Measurements from ENCODE around the gene ADAM11. TPM values are rescaled to one million over a fixed set of nuclear protein-coding genes. Genes with fewer than 3 reads are reported as not detected.
"Not testable (repeated sequence)": the region's sequence is repeated elsewhere in the genome, so short reads cannot be mapped to it uniquely, and the experiment has no call there.

ADAM11 gene
- total RNA-seq, 1 donor from 2014 or later, result 0.52 TPM

GRCh38 chr17:44745738-44746137 is 13.1 kb upstream of the ADAM11 start:
- H3K27me3 ChIP-seq (ENCODE audit: control insufficient read depth in 3 of 3, insufficient read depth in 3 of 3, low read length in 3 of 3); H3K4me3 ChIP-seq (ENCODE audit: low read length in 3 of 3); H3K4me1 ChIP-seq (ENCODE audit: control insufficient read depth in 3 of 3, insufficient read depth in 3 of 3, low read length in 3 of 3); H3K9me3 ChIP-seq (ENCODE audit: control insufficient read depth in 3 of 3, low read length in 3 of 3); H3K9ac ChIP-seq (ENCODE audit: low read depth in 1 of 3, low read length in 3 of 3); H3K27ac ChIP-seq (ENCODE audit: low read depth, low read length): not testable (repeated sequence)
- H3K36me3 ChIP-seq (ENCODE audit: control insufficient read depth in 3 of 3, insufficient read depth in 3 of 3, low read length in 3 of 3), result peaks cover 11 to 16% (median 15%) of the 10 kb centered on the region in 3 donors

GRCh38 chr17:44747566-44747965 is 11.2 kb upstream of the ADAM11 start:
- peaks cover 10 to 28% (median 18%) of the 10 kb centered on the region in 3 donors for H3K36me3 ChIP-seq (ENCODE audit: control insufficient read depth in 3 of 3, insufficient read depth in 3 of 3, low read length in 3 of 3)
- H3K4me3 ChIP-seq (ENCODE audit: low read length in 3 of 3), result no peak overlapping the region
- no peak overlapping the region for H3K9ac ChIP-seq (ENCODE audit: low read depth in 1 of 3, low read length in 3 of 3)
- no peaks in the 10 kb centered on the region for H3K9me3 ChIP-seq (ENCODE audit: control insufficient read depth in 3 of 3, low read length in 3 of 3)
- H3K4me1 ChIP-seq (ENCODE audit: control insufficient read depth in 3 of 3, insufficient read depth in 3 of 3, low read length in 3 of 3), result no peaks in the 10 kb centered on the region
- H3K27me3 ChIP-seq (ENCODE audit: control insufficient read depth in 3 of 3, insufficient read depth in 3 of 3, low read length in 3 of 3), result no peaks in the 10 kb centered on the region
- no peak overlapping the region for H3K27ac ChIP-seq (ENCODE audit: low read depth, low read length)

- Histone ChIP-seq H3K9me3 (ENCODE audit: control insufficient read depth in 3 of 3, low read length in 3 of 3) (no peaks in the 10 kb centered on the region), H3K27me3 (ENCODE audit: control insufficient read depth in 3 of 3, insufficient read depth in 3 of 3, low read length in 3 of 3) (peaks cover 0 to 4% (median 4%) of the 10 kb centered on the region in 3 donors), H3K36me3 (ENCODE audit: control insufficient read depth in 3 of 3, insufficient read depth in 3 of 3, low read length in 3 of 3) (peaks cover 10 to 28% (median 18%) of the 10 kb centered on the region in 3 donors), H3K27ac (ENCODE audit: low read depth, low read length) (no peak overlapping the region), H3K9ac (ENCODE audit: low read depth in 1 of 3, low read length in 3 of 3) (no peak overlapping the region), H3K4me1 (ENCODE audit: control insufficient read depth in 3 of 3, insufficient read depth in 3 of 3, low read length in 3 of 3) (no peaks in the 10 kb centered on the region), H3K4me3 (ENCODE audit: low read length in 3 of 3) (no peak overlapping the region)
Observed at GRCh38 chr17:44749076-44749979, 9.5 kb upstream of the ADAM11 start.

GRCh38 chr17:44749980-44750318 is 8.8 kb upstream of the ADAM11 start:
- Histone ChIP-seq H3K4me1 (ENCODE audit: control insufficient read depth in 3 of 3, insufficient read depth in 3 of 3, low read length in 3 of 3) (no peaks in the 10 kb centered on the region), H3K36me3 (ENCODE audit: control insufficient read depth in 3 of 3, insufficient read depth in 3 of 3, low read length in 3 of 3) (peaks cover 10 to 28% (median 18%) of the 10 kb centered on the region in 3 donors), H3K9ac (ENCODE audit: low read depth in 1 of 3, low read length in 3 of 3) (no peak overlapping the region), H3K9me3 (ENCODE audit: control insufficient read depth in 3 of 3, low read length in 3 of 3) (no peaks in the 10 kb centered on the region), H3K27ac (ENCODE audit: low read depth, low read length) (no peak overlapping the region), H3K27me3 (ENCODE audit: control insufficient read depth in 3 of 3, insufficient read depth in 3 of 3, low read length in 3 of 3) (peaks cover 0 to 4% (median 4%) of the 10 kb centered on the region in 3 donors), H3K4me3 (ENCODE audit: low read length in 3 of 3) (no peak overlapping the region)

GRCh38 chr17:44751331-44751730 is 7.5 kb upstream of the ADAM11 start:
- Histone ChIP-seq H3K4me1 (ENCODE audit: control insufficient read depth in 3 of 3, insufficient read depth in 3 of 3, low read length in 3 of 3) (no peaks in the 10 kb centered on the region), H3K36me3 (ENCODE audit: control insufficient read depth in 3 of 3, insufficient read depth in 3 of 3, low read length in 3 of 3) (peaks cover 10 to 28% (median 18%) of the 10 kb centered on the region in 3 donors), H3K27ac (ENCODE audit: low read depth, low read length) (no peak overlapping the region), H3K9ac (ENCODE audit: low read depth in 1 of 3, low read length in 3 of 3) (no peak overlapping the region), H3K4me3 (ENCODE audit: low read length in 3 of 3) (no peak overlapping the region), H3K27me3 (ENCODE audit: control insufficient read depth in 3 of 3, insufficient read depth in 3 of 3, low read length in 3 of 3) (peaks cover 0 to 4% (median 4%) of the 10 kb centered on the region in 3 donors), H3K9me3 (ENCODE audit: control insufficient read depth in 3 of 3, low read length in 3 of 3) (no peaks in the 10 kb centered on the region)

GRCh38 chr17:44751806-44752205 is 7.0 kb upstream of the ADAM11 start:
- H3K36me3 ChIP-seq (ENCODE audit: control insufficient read depth in 3 of 3, insufficient read depth in 3 of 3, low read length in 3 of 3), result peaks cover 10 to 28% (median 18%) of the 10 kb centered on the region in 3 donors
- peaks cover under 1 to 4% (median 4%) of the 10 kb centered on the region in 3 donors for H3K27me3 ChIP-seq (ENCODE audit: control insufficient read depth in 3 of 3, insufficient read depth in 3 of 3, low read length in 3 of 3)
- no peaks in the 10 kb centered on the region for H3K4me1 ChIP-seq (ENCODE audit: control insufficient read depth in 3 of 3, insufficient read depth in 3 of 3, low read length in 3 of 3)
- no peak overlapping the region for H3K9ac ChIP-seq (ENCODE audit: low read depth in 1 of 3, low read length in 3 of 3)
- no peak overlapping the region for H3K27ac ChIP-seq (ENCODE audit: low read depth, low read length)
- no peaks in the 10 kb centered on the region for H3K9me3 ChIP-seq (ENCODE audit: control insufficient read depth in 3 of 3, low read length in 3 of 3)
- H3K4me3 ChIP-seq (ENCODE audit: low read length in 3 of 3), result no peak overlapping the region

GRCh38 chr17:44752953-44753861 is 5.6 kb upstream of the ADAM11 start:
- Histone ChIP-seq H3K27me3 (ENCODE audit: control insufficient read depth in 3 of 3, insufficient read depth in 3 of 3, low read length in 3 of 3) (peaks cover 14 to 18% (median 16%) of the 10 kb centered on the region in 3 donors), H3K9me3 (ENCODE audit: control insufficient read depth in 3 of 3, low read length in 3 of 3) (no peaks in the 10 kb centered on the region), H3K4me1 (ENCODE audit: control insufficient read depth in 3 of 3, insufficient read depth in 3 of 3, low read length in 3 of 3) (no peaks in the 10 kb centered on the region), H3K4me3 (ENCODE audit: low read length in 3 of 3) (no peak overlapping the region), H3K36me3 (ENCODE audit: control insufficient read depth in 3 of 3, insufficient read depth in 3 of 3, low read length in 3 of 3) (peaks cover 6 to 23% (median 8%) of the 10 kb centered on the region in 3 donors), H3K27ac (ENCODE audit: low read depth, low read length) (no peak overlapping the region), H3K9ac (ENCODE audit: low read depth in 1 of 3, low read length in 3 of 3) (no peak overlapping the region)

GRCh38 chr17:44754276-44754675 is 4.5 kb upstream of the ADAM11 start:
- Histone ChIP-seq H3K9me3 (ENCODE audit: control insufficient read depth in 3 of 3, low read length in 3 of 3) (no peaks in the 10 kb centered on the region), H3K36me3 (ENCODE audit: control insufficient read depth in 3 of 3, insufficient read depth in 3 of 3, low read length in 3 of 3) (peaks cover 3 to 16% (median 4%) of the 10 kb centered on the region in 3 donors), H3K27ac (ENCODE audit: low read depth, low read length) (no peak overlapping the region), H3K9ac (ENCODE audit: low read depth in 1 of 3, low read length in 3 of 3) (no peak overlapping the region), H3K4me3 (ENCODE audit: low read length in 3 of 3) (no peak overlapping the region), H3K4me1 (ENCODE audit: control insufficient read depth in 3 of 3, insufficient read depth in 3 of 3, low read length in 3 of 3) (peaks cover 0 to 2% (median 1%) of the 10 kb centered on the region in 3 donors), H3K27me3 (ENCODE audit: control insufficient read depth in 3 of 3, insufficient read depth in 3 of 3, low read length in 3 of 3) (peaks cover 16 to 22% (median 16%) of the 10 kb centered on the region in 3 donors)

GRCh38 chr17:44755180-44755579 is 3.6 kb upstream of the ADAM11 start:
- peaks cover 3 to 16% (median 4%) of the 10 kb centered on the region in 3 donors for H3K36me3 ChIP-seq (ENCODE audit: control insufficient read depth in 3 of 3, insufficient read depth in 3 of 3, low read length in 3 of 3)
- H3K27ac ChIP-seq (ENCODE audit: low read depth, low read length); H3K9me3 ChIP-seq (ENCODE audit: control insufficient read depth in 3 of 3, low read length in 3 of 3); H3K4me1 ChIP-seq (ENCODE audit: control insufficient read depth in 3 of 3, insufficient read depth in 3 of 3, low read length in 3 of 3); H3K9ac ChIP-seq (ENCODE audit: low read depth in 1 of 3, low read length in 3 of 3); H3K4me3 ChIP-seq (ENCODE audit: low read length in 3 of 3): not testable (repeated sequence)
- H3K27me3 ChIP-seq (ENCODE audit: control insufficient read depth in 3 of 3, insufficient read depth in 3 of 3, low read length in 3 of 3), result peaks cover 25 to 31% (median 25%) of the 10 kb centered on the region in 3 donors
